H1 (cell line): ENCODE results near the gene TTC27. TPM values are rescaled to one million over a fixed set of nuclear protein-coding genes. Genes with fewer than 3 reads are reported as not detected.

Source experiments
- CTCF ChIA-PET: fragments of 300-600 bp; sonication (Branson Sonifier 250); formaldehyde crosslinking; loops from one replicate; lab custom pipeline; 2021; ENCODE audit not compliant: partially characterized antibody; lab: Charles Lee
- POLR2A ChIA-PET: fragments of 300-600 bp; sonication (Branson Sonifier 250); formaldehyde crosslinking; loops from one replicate; lab custom pipeline; 2021; ENCODE audit warnings: inconsistent platforms; ENCODE audit not compliant: partially characterized antibody; lab: Charles Lee
- DNase-seq, 2 experiments: peaks; one replicate each; pipeline versions ENCODE4 v3.0.0 to v3.0.0-alpha.2; 2010 to 2022; ENCODE audit warnings: low spot score in 2 of 2, low read depth in 1 of 2, mixed read lengths in 1 of 2
- FAIRE-seq: peaks from 2 replicates; lab custom pipeline; 2011; peaks lifted over from hg19 to GRCh38; lab: Jason Lieb, UNC
- H2AFZ ChIP-seq: 2 replicates; pipeline ENCODE4 v1.8.1; 2012; ENCODE audit warnings: low read length, inconsistent platforms
- H2AK5ac ChIP-seq: 2 replicates; pipeline ENCODE4 v1.6.1; 2013; ENCODE audit warnings: low read depth, low read length
- H2BK120ac ChIP-seq: replicated peaks from 2 replicates; pipeline ENCODE3; 2013; ENCODE audit warnings: low read depth, low read length, inconsistent platforms
- H2BK12ac ChIP-seq: 2 replicates; pipeline ENCODE4 v1.6.1; 2013; ENCODE audit warnings: low read depth, low read length
- H2BK15ac ChIP-seq: 2 replicates; pipeline ENCODE4 v1.6.1; 2013; ENCODE audit warnings: low read length
- H2BK20ac ChIP-seq: 2 replicates; pipeline ENCODE4 v1.6.1; 2013; ENCODE audit warnings: low read length
- H2BK5ac ChIP-seq: 2 replicates; pipeline ENCODE4 v1.6.1; 2013; ENCODE audit warnings: low read depth, low read length
- H3K14ac ChIP-seq: 2 replicates; pipeline ENCODE4 v1.6.1; 2013; ENCODE audit warnings: inconsistent platforms; ENCODE audit not compliant: insufficient read length
- H3K18ac ChIP-seq: 2 replicates; pipeline ENCODE4 v1.6.1; 2013; ENCODE audit warnings: low read length; ENCODE audit errors: extremely low read depth
- H3K23ac ChIP-seq: 2 replicates; pipeline ENCODE4 v1.6.1; 2013; ENCODE audit warnings: inconsistent platforms; ENCODE audit not compliant: insufficient read length
- H3K23me2 ChIP-seq: 2 replicates; pipeline ENCODE4 v1.6.1; 2013; ENCODE audit warnings: low read depth, low read length
- H3K27ac ChIP-seq: 2 replicates; pipeline ENCODE4 v1.6.1; 2011; ENCODE audit warnings: low read depth, low read length, inconsistent platforms
- H3K27me3 ChIP-seq, 4 experiments: replicated peaks in 1 of 4; 1 replicate in 1 of 4; 2 replicates in 3 of 4; pipeline versions ENCODE4 v1.6.1 to v1.8.1; 2011 to 2013; ENCODE audit warnings: low read length in 3 of 4, mild to moderate bottlenecking in 3 of 4, inconsistent platforms in 2 of 4, mixed read lengths in 2 of 4, moderate library complexity in 1 of 4; ENCODE audit not compliant: control insufficient read depth in 3 of 4, insufficient read depth in 3 of 4; ENCODE audit errors: extremely low read depth in 1 of 4
- H3K36me3 ChIP-seq, 4 experiments: 2 replicates each; pipeline versions ENCODE4 v1.6.1 to v1.8.1; 2011 to 2013; ENCODE audit warnings: mild to moderate bottlenecking in 4 of 4, low read length in 3 of 4, moderate library complexity in 2 of 4, control low read depth in 1 of 4, inconsistent platforms in 1 of 4; ENCODE audit not compliant: insufficient read depth in 4 of 4, control insufficient read depth in 2 of 4
- H3K4ac ChIP-seq: replicated peaks from 2 replicates; pipeline ENCODE3; 2013; ENCODE audit warnings: low read length, low read depth, mixed read lengths, inconsistent platforms; ENCODE audit not compliant: insufficient read length
- H3K4me1 ChIP-seq, 4 experiments: replicated peaks in 1 of 4; 1 replicate in 1 of 4; 2 replicates in 3 of 4; pipeline versions ENCODE4 v1.6.1 to v1.8.1; 2011 to 2013; ENCODE audit warnings: low read length in 3 of 4, inconsistent platforms in 2 of 4, mixed read lengths in 1 of 4; ENCODE audit not compliant: insufficient read depth in 4 of 4, control insufficient read depth in 3 of 4
- H3K4me2 ChIP-seq, 2 experiments: 2 replicates each; pipeline versions ENCODE4 v1.6.1 to v1.8.1; 2011 to 2013; ENCODE audit warnings: low read depth in 2 of 2, low read length in 2 of 2, control low read depth in 1 of 2, inconsistent platforms in 1 of 2, mild to moderate bottlenecking in 1 of 2; ENCODE audit not compliant: insufficient read depth in 1 of 2
- H3K4me3 ChIP-seq, 4 experiments: fragments of 200-600, 300-600 bp in 1 of 4; sonication (generic), shearing (Covaris generic), sonication (Bioruptor Twin) in 1 of 4; 2 replicates each; pipeline versions ENCODE4 v1.5.1 to v1.8.1; 2011 to 2016; ENCODE audit warnings: low read length in 4 of 4, low read depth in 3 of 4, control low read depth in 2 of 4, inconsistent platforms in 2 of 4, mild to moderate bottlenecking in 2 of 4, mixed read lengths in 1 of 4, moderate library complexity in 1 of 4; ENCODE audit not compliant: insufficient read depth in 2 of 4; ENCODE audit errors: extremely low read depth in 1 of 4
- H3K56ac ChIP-seq: replicated peaks from 2 replicates; pipeline ENCODE3; 2013; ENCODE audit warnings: low read depth, mild to moderate bottlenecking, mixed read lengths, low read length, inconsistent platforms; ENCODE audit not compliant: insufficient read length
- H3K79me1 ChIP-seq: 2 replicates; pipeline ENCODE4 v1.6.1; 2013; ENCODE audit warnings: low read depth, low read length, control low read depth
- H3K79me2 ChIP-seq, 2 experiments: 2 replicates each; pipeline versions ENCODE4 v1.6.1 to v1.8.1; 2012 to 2013; ENCODE audit warnings: low read length in 2 of 2, mild to moderate bottlenecking in 2 of 2, inconsistent platforms in 1 of 2; ENCODE audit not compliant: insufficient read depth in 2 of 2, control insufficient read depth in 1 of 2
- H3K9ac ChIP-seq, 4 experiments: replicated peaks in 1 of 4; 1 replicate in 1 of 4; 2 replicates in 3 of 4; pipeline versions ENCODE4 v1.6.1 to v1.8.1; 2011 to 2013; ENCODE audit warnings: low read depth in 3 of 4, low read length in 3 of 4, control low read depth in 2 of 4, mild to moderate bottlenecking in 2 of 4, moderate library complexity in 2 of 4, inconsistent platforms in 1 of 4; ENCODE audit errors: extremely low read depth in 1 of 4
- H3K9me3 ChIP-seq, 2 experiments: 2 replicates each; pipeline versions ENCODE4 v1.6.1 to v1.8.1; 2012 to 2013; ENCODE audit warnings: mild to moderate bottlenecking in 2 of 2, moderate library complexity in 2 of 2, control low read depth in 1 of 2, inconsistent platforms in 1 of 2, low read depth in 1 of 2, low read length in 1 of 2, mixed read lengths in 1 of 2; ENCODE audit not compliant: insufficient read depth in 2 of 2
- H4K20me1 ChIP-seq, 2 experiments: replicated peaks in 1 of 2; 2 replicates each; pipeline versions ENCODE3 to v1.8.1; 2011 to 2013; ENCODE audit warnings: inconsistent platforms in 2 of 2, low read length in 2 of 2, mild to moderate bottlenecking in 1 of 2; ENCODE audit not compliant: insufficient read depth in 2 of 2, control insufficient read depth in 1 of 2
- H4K5ac ChIP-seq: 2 replicates; pipeline ENCODE4 v1.6.1; 2013; ENCODE audit warnings: low read length, low read depth, mixed read lengths, inconsistent platforms; ENCODE audit not compliant: insufficient read length
- H4K8ac ChIP-seq: 2 replicates; pipeline ENCODE4 v1.8.0; 2013; ENCODE audit warnings: mild to moderate bottlenecking, moderate library complexity, low read length, inconsistent platforms; ENCODE audit not compliant: insufficient read depth; ENCODE audit errors: extremely low read depth
- H4K91ac ChIP-seq: replicated peaks from 2 replicates; pipeline ENCODE3; 2013; ENCODE audit warnings: low read length, mixed read lengths, inconsistent platforms; ENCODE audit not compliant: insufficient read length
- TAF1 ChIP-seq: IDR thresholded peaks from 2 replicates; pipeline ENCODE4 v1.6.1; 2011; ENCODE audit warnings: mild to moderate bottlenecking, low read depth, low read length
- WGBS, 2 experiments: shearing (Covaris generic) in 1 of 2; methylation state at CpG; one replicate each; pipeline versions ENCODE4 v1.1.6 to v1.1.7; 2013 to 2015; ENCODE audit warnings: low lambda C conversion rate in 2 of 2, mixed read lengths in 2 of 2, inconsistent platforms in 1 of 2, low coverage in 1 of 2, missing lambda C conversion rate in 1 of 2; ENCODE audit not compliant: insufficient replicate concordance in 2 of 2, insufficient coverage in 1 of 2, insufficient read length in 1 of 2; ENCODE audit errors: extremely low coverage in 1 of 2, missing lambda C conversion rate in 1 of 2; 5-methylcytosine and 5-hydroxymethylcytosine counted together
- polyA plus RNA-seq, 7 experiments: library from polyadenylated mRNA; depleted of rRNA in 3 of 7; stranded (reverse) in 5 of 7; unstranded in 2 of 7; fragments of >200 nt in 5 of 7; fragments of 200-250 nt in 2 of 7; gene quantifications; 1 replicate in 5 of 7; 2 replicates in 1 of 7; 4 replicates in 1 of 7; pipeline versions ENCODE4 v1.2.1 to v1.2.3, GENCODE V29; 2011 to 2013; ENCODE audit warnings: missing spikeins in 2 of 7, mixed read lengths in 2 of 7
- total RNA-seq: library from RNA; stranded (reverse); fragmentation: NEBNext Ultra II Directional; extraction: Animal tissue kit (Norgen Biotek cat#: 25700); gene quantifications from 2 replicates; pipeline ENCODE4 v1.2.1, GENCODE V29; 2021
- TF ChIP-seq, protein P1 (sequence below): IDR thresholded peaks from 2 replicates; pipeline ENCODE4 v1.6.1; 2012; ENCODE audit warnings: inconsistent platforms

TTC27 gene
- total and polyA plus RNA-seq, 2 of the 8 experiments (the other 6 are each of a cell fraction or from before 2014, with no cell fraction given) = 13.8 to 29.1 TPM

DNA sequence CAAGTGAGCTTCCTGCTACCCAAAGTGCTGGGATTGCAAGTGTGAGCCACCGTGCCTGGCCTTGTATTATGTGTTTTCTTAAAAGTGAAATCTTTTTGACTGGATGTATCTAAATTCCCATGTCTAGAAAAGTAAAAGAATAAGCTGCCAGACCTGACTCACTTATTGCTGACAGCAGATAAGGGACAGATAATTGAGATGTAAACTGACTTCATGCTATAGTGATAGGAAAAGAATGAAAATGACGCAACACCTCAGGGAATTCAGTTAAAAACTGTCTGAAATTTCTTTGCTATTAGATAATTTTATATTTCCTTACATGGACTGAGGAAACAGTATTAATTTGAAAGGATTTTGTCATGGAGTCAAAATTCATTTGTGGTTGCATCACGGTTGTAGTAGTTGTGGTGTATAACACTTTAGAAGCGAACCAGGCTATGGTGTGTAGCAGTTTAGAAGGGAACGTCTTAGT, 19.4 kb downstream of the TTC27 start:
- no peak overlapping the region for H3K9ac ChIP-seq
- H4K5ac ChIP-seq = no peak overlapping the region
- no peaks in the 10 kb centered on the region for H3K79me2 ChIP-seq
- no peak overlapping the region for H3K27ac ChIP-seq
- no peak overlapping the region for H2BK15ac ChIP-seq
- no peak overlapping the region for H4K8ac ChIP-seq
- no peak overlapping the region for H4K91ac ChIP-seq
- H3K4ac ChIP-seq = no peak overlapping the region
- no peaks in the 10 kb centered on the region for H4K20me1 ChIP-seq
- no peak overlapping the region for H3K18ac ChIP-seq
- WGBS, 2 experiments = 94% methylated on average over 5 of the region's 5 CpGs; no CpG with 5 or more reads in 1 of the 2 experiments
- CTCF ChIA-PET = interaction anchor here (0.7 to 1.6 kb wide), 2 partner anchors 15 to 110 kb away, joined by 6 to 7 read pairs; no protein-coding TSS in a partner anchor
- POLR2A ChIA-PET = no interaction called here
- no peak for TF ChIP-seq TAF1
- TF ChIP-seq, protein P1, sequence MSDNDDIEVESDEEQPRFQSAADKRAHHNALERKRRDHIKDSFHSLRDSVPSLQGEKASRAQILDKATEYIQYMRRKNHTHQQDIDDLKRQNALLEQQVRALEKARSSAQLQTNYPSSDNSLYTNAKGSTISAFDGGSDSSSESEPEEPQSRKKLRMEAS = no peak
- H3K4me2 ChIP-seq = no peak overlapping the region
- H2AK5ac ChIP-seq = no peak overlapping the region
- H3K27me3 ChIP-seq = no peaks in the 10 kb centered on the region
- no peak overlapping the region for H2BK12ac ChIP-seq
- H2BK20ac ChIP-seq = no peak overlapping the region
- no peak overlapping the region for H2AFZ ChIP-seq
- H3K9me3 ChIP-seq = no peaks in the 10 kb centered on the region
- H3K79me1 ChIP-seq = no peaks in the 10 kb centered on the region
- peaks cover 0 to 2% (median 0%) of the 10 kb centered on the region in 4 experiments; a peak in 2 of 8 replicates for H3K36me3 ChIP-seq
- H3K4me1 ChIP-seq = no peaks in the 10 kb centered on the region
- no peak overlapping the region for H2BK5ac ChIP-seq
- H3K14ac ChIP-seq = no peak overlapping the region
- H3K23me2 ChIP-seq = no peaks in the 10 kb centered on the region
- DNase-seq = no peak
- H3K56ac ChIP-seq = no peak overlapping the region
- no peak overlapping the region for H3K4me3 ChIP-seq
- H2BK120ac ChIP-seq = no peak overlapping the region
- H3K23ac ChIP-seq = no peak overlapping the region
- peak; percentile 24 for FAIRE-seq
